Measurements from ENCODE around the gene CCDC152. TPM values are rescaled to one million over a fixed set of nuclear protein-coding genes. Genes with fewer than 3 reads are reported as not detected.

Gene CCDC152
- total RNA-seq, 1 donor from 2014 or later, result 4.9 TPM

DNA sequence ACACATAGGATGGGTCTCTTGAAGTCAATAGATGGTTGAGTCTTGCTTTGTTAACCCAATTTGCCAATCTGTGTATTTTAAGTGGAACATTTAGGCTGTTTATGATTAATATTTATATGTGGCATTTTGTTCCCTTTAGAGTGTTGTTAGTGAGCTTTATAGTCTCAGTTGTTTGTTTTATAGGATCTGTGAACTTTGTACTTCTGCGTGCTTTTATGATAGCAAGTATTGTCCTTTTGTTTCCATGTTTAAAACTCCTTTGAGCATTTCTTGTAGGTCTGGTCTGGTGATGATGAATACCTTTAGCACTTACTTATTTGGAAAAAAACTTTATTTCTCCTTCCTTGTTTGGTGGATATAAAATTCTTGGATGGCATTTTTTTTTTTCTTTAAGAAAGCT lies 31.2 kb downstream of the CCDC152 start:
- Mint-ChIP-seq H3K36me3 (ENCODE audit: low read depth) (peaks cover 5% of the 10 kb centered on the region), H3K4me3 (no peak overlapping the region), H3K9me3 (peaks cover 27% of the 10 kb centered on the region), H3K4me1 (ENCODE audit: low read depth) (no peaks in the 10 kb centered on the region), H3K27ac (no peak overlapping the region), H3K27me3 (ENCODE audit: insufficient read depth) (no peaks in the 10 kb centered on the region)
- intact Hi-C loops (cut with micrococcal nuclease), result no loop called here
- no peak for DNase-seq (ENCODE audit: low spot score)

DNA sequence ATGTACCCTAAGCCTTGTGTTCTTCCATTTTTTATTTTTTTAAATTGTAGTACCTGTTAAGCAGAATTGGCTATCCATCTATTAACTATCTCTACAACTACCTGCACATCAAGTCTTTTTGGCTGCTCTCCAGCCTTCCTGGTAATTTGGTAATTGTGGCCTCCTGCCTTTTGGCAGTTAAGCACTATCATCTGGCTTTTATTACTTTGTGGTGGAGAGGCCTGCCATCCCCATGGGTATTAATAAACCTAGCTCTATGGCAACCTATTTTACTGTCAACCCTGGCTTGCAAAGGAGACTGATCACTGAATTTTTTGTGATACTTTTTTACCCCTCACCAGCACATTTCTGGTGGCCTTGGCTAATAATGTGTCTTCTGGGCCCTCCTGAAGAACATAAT lies 34.5 kb downstream of the CCDC152 start:
- no peak overlapping the region for H3K27ac Mint-ChIP-seq
- H3K4me3 Mint-ChIP-seq, result no peak overlapping the region
- no peaks in the 10 kb centered on the region for H3K27me3 Mint-ChIP-seq (ENCODE audit: insufficient read depth)
- peaks cover 21% of the 10 kb centered on the region for H3K9me3 Mint-ChIP-seq
- DNase-seq (ENCODE audit: low spot score), result no peak
- peaks cover 5% of the 10 kb centered on the region for H3K36me3 Mint-ChIP-seq (ENCODE audit: low read depth)
- no peaks in the 10 kb centered on the region for H3K4me1 Mint-ChIP-seq (ENCODE audit: low read depth)
- intact Hi-C loops (cut with micrococcal nuclease), result no loop called here

DNA sequence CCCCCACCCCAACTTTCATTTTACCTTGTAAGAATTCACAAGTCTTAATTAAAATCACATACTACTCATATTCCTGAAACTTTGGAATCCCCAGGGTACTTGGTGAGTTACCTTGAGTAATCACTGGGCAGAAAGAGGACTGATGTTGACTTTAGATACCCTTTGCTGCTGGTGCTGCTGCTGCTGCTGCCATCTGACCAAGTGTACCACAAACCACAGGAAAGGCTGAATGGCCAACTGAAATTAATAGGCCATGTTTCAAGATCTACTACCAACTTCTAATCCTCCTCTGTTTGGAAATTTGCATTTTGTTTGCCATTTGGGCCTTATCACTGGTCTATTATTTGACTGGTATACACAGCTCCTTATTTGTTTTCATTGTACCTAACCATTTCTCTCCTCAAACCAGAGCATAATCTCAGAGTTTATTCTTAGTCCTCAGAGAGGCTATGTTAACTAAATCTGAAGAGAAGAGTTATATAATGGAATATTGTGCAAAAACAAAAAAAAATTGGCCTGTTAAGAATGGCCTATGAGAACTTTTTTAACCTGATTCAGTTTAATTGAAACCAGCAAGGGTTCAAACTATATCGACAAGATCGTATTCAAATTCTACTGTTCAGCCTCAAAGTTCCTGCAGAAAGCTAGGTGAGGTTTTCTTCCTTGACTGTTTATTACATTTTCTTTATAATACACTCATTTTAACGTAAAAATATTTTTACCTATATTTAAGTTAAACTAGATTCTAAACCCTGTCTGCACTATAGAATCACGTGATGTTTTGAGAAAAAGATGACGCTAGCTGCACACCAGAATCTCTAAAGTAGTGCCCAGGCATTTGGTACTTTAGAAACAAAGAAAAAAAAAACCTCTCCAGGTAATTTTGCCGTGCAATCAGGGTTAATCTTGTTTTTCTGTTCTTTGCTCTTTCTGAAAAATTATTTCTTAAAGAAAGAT lies 41.9 kb downstream of the CCDC152 start:
- no peaks in the 10 kb centered on the region for H3K36me3 Mint-ChIP-seq (ENCODE audit: low read depth)
- H3K4me1 Mint-ChIP-seq (ENCODE audit: low read depth), result no peaks in the 10 kb centered on the region
- no peak for DNase-seq (ENCODE audit: low spot score)
- H3K27me3 Mint-ChIP-seq (ENCODE audit: insufficient read depth), result no peaks in the 10 kb centered on the region
- H3K27ac Mint-ChIP-seq, result no peak overlapping the region
- no peak overlapping the region for H3K4me3 Mint-ChIP-seq
- no peaks in the 10 kb centered on the region for H3K9me3 Mint-ChIP-seq
- intact Hi-C loops (cut with micrococcal nuclease), result no loop called here

DNA sequence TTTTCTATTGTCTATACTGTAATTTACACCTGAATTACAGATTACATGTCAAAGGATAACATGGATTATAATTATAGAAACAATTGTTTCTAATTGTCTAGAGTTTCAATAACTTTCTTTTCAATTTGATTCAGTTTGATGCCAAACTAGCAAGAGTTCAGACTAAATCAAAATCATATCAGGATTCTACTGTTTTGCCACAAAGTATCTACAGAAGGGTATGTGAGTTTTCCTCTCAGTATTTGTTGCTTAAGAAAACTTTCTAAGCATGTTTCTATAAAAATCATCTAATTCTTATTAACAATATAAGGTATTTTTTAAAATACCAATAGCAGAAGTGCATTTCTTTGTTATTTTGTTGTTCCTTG lies 42.6 kb downstream of the CCDC152 start:
- intact Hi-C loops (cut with micrococcal nuclease), result no loop called here
- DNase-seq (ENCODE audit: low spot score), result no peak
- Mint-ChIP-seq H3K27me3 (ENCODE audit: insufficient read depth) (no peaks in the 10 kb centered on the region), H3K27ac (no peak overlapping the region), H3K4me1 (ENCODE audit: low read depth) (no peaks in the 10 kb centered on the region), H3K9me3 (no peaks in the 10 kb centered on the region), H3K36me3 (ENCODE audit: low read depth) (no peaks in the 10 kb centered on the region), H3K4me3 (no peak overlapping the region)

DNA sequence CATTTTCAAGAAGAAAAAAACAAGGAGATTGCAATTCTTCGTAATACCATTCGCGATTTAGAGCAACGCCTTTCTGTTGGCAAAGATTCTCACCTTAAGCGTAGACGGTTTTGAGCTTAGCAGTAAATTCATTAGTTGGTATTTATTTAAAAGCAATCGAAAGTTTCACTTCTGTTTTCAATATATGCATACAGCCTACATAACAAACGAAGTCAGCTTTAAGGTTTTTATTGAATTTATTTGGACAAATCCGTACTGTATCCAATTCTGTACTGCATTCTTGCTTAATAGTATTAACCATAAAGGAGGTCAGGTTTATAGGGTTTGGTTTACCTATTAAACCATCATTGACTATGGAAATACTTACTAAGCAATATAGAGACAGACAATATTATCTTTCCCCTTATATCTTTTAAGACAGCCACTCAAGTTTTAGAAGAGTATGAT lies 43.1 kb downstream of the CCDC152 start:
- no peaks in the 10 kb centered on the region for H3K36me3 Mint-ChIP-seq (ENCODE audit: low read depth)
- intact Hi-C loops (cut with micrococcal nuclease), result no loop called here
- H3K4me1 Mint-ChIP-seq (ENCODE audit: low read depth), result no peaks in the 10 kb centered on the region
- H3K4me3 Mint-ChIP-seq, result no peak overlapping the region
- no peaks in the 10 kb centered on the region for H3K9me3 Mint-ChIP-seq
- H3K27ac Mint-ChIP-seq, result no peak overlapping the region
- no peak for DNase-seq (ENCODE audit: low spot score)
- H3K27me3 Mint-ChIP-seq (ENCODE audit: insufficient read depth), result no peaks in the 10 kb centered on the region

DNA sequence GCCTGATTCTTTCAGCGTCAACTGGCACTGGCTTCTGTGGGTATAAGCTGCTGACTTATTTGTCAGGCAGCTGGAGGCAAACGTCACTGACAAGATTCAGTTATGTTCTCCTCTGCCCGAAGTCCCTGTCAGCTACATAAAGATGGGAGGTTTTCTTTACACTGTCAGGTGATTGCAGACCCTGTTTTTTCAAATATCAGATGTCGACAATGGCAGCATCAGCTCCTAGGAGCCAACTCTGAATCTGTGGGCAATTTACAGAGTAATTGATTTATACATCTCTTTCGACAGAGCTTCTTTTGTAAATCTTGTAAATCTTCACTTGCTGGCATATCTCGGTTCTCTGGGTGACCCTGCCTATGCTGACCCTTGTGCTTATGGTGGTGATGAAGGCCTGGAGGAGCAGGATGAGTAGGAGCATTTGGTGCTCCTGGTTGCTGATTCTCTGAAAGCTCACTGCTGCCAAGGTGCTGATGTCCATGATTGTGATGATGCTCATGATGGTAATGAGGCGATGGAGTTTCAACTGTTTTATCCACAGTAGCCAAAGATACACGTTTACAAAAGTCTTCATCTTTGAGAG lies 44.2 kb downstream of the CCDC152 start:
- intact Hi-C loops (cut with micrococcal nuclease), result no loop called here
- Mint-ChIP-seq H3K27me3 (ENCODE audit: insufficient read depth) (no peaks in the 10 kb centered on the region), H3K9me3 (no peaks in the 10 kb centered on the region), H3K27ac (no peak overlapping the region), H3K4me1 (ENCODE audit: low read depth) (no peaks in the 10 kb centered on the region), H3K36me3 (ENCODE audit: low read depth) (no peaks in the 10 kb centered on the region), H3K4me3 (no peak overlapping the region)
- no peak for DNase-seq (ENCODE audit: low spot score)

DNA sequence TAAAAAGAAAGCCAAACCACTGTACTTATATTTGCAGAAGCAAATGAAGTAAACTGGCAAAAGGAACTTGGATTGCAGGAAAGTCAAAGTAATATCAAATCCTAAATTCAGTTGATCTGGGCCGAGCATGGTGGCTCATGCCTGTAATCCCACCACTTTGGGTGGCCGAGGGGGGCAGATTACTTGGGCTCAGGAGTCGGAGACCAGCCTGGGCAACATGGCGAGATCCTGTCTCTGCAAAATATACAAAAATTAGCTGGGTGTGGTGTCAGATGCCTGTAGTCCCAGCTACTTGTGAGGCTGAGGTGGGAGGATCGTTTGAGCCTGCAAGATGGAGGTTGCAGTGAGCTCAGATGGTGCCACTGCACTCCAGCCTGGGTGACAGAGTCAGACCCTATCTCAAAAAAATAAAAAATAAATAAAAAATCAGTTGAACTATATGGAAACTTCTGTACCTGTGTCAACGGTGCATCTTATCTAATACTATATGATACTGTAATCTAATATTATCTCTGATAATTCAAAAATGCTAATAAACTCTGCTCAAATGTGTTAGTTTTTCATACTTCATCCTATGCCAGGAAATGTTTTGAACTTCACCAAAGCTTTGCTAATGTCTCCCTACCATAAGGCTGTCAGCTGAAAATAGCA lies 45.0 kb downstream of the CCDC152 start:
- no peak for DNase-seq (ENCODE audit: low spot score)
- no peaks in the 10 kb centered on the region for H3K9me3 Mint-ChIP-seq
- H3K4me1 Mint-ChIP-seq (ENCODE audit: low read depth), result no peaks in the 10 kb centered on the region
- intact Hi-C loops (cut with micrococcal nuclease), result no loop called here
- no peak overlapping the region for H3K27ac Mint-ChIP-seq
- H3K36me3 Mint-ChIP-seq (ENCODE audit: low read depth), result no peaks in the 10 kb centered on the region
- H3K27me3 Mint-ChIP-seq (ENCODE audit: insufficient read depth), result no peaks in the 10 kb centered on the region
- H3K4me3 Mint-ChIP-seq, result no peak overlapping the region

DNA sequence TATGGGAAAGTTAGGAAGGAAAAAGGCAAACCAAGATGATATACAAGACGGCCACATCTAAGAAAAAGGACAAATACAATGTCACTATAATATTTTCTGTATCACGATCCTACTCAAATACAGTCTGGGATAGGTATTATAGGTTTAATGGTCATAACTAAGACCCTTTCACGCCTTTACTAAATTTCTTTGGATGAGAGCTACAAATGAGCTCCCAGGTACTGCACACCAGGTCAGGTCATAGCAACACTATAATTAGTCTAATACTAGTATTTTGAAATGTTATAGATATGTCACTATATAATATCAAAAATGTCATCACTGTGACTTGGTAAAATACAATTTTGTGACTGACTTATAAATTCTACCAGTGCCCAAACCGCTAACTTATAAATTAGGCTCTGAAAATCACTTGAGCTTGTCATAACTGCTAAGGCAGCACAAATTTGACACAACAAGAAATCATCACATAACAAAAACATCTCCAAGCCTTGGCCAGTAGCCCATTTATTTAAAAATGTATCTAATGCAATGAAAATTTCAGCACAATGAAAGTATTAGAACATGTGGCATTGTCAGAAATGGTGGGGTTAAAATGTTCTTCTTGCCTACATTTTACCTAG lies 48.2 kb downstream of the CCDC152 start:
- no peak overlapping the region for H3K27ac Mint-ChIP-seq
- no peak for DNase-seq (ENCODE audit: low spot score)

DNA sequence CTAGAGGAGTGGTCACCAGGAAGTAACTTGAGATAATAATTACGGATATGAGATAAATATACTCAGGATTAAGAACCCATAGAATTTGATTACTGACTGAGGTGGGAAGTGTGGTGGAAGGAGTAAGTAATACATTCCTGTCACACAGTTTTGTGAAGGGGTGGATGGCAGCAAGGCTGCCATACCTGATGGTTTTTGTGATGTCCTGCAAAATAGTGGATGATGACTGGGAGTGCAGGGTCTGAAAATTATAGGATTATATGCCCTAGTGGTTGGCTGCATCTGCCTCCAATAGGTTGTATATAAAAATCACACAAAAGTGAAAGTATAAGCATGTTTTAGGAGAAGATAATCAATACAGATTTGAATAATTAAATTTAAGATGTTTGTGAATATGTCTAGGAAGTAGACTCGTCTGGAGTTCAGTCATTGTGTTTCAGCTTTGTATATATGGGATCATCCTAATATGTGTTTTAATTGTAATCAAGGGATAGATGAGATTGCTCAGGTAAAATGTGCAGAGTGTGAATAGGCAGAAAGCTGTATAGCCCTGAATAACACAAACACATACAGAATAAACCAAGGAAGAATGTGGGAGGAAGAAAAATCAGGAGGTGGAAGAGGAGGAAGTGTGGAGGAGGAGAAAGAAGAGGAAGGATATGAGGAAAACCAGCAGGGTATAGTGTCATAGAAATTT lies 49.5 kb downstream of the CCDC152 start:
- Mint-ChIP-seq H3K36me3 (ENCODE audit: low read depth) (no peaks in the 10 kb centered on the region), H3K27me3 (ENCODE audit: insufficient read depth) (no peaks in the 10 kb centered on the region), H3K27ac (no peak overlapping the region), H3K9me3 (no peaks in the 10 kb centered on the region), H3K4me1 (ENCODE audit: low read depth) (no peaks in the 10 kb centered on the region), H3K4me3 (no peak overlapping the region)
- no peak for DNase-seq (ENCODE audit: low spot score)
- intact Hi-C loops (cut with micrococcal nuclease), result no loop called here

More for the DNA sequence above, 48.2 kb downstream of the CCDC152 start:
- Mint-ChIP-seq H3K4me1 (ENCODE audit: low read depth) (no peaks in the 10 kb centered on the region), H3K27me3 (ENCODE audit: insufficient read depth) (no peaks in the 10 kb centered on the region), H3K4me3 (no peak overlapping the region), H3K36me3 (ENCODE audit: low read depth) (no peaks in the 10 kb centered on the region), H3K9me3 (no peaks in the 10 kb centered on the region)
- intact Hi-C loops (cut with micrococcal nuclease), result no loop called here

DNA sequence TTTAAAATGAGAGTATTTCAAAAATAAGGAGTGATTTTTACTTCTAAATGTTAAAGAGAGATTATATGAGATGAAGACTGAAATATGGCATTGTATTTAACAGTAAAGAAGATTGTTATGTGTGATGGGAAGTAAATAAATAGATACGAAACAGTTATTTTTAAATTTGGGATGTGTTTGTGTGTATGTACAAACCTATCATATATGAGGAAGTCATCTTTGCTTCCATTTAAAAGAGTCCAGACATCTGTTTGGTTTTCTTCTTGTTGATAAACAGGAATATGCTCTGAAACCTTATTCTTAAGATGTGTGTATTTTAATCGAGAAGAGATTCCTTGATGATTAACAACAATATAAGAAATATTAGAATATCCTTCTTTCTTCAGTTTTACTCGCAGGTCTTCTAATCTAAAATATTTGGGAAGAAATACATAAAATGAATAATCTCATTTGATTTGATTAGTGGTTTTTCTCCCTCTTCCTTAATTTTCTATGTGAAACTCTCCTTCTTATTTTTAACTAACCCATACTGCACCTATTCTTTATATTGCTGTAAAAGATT lies 50.2 kb downstream of the CCDC152 start:
- Mint-ChIP-seq H3K27ac (no peak overlapping the region), H3K27me3 (ENCODE audit: insufficient read depth) (no peaks in the 10 kb centered on the region), H3K9me3 (no peaks in the 10 kb centered on the region), H3K4me3 (no peak overlapping the region), H3K36me3 (ENCODE audit: low read depth) (no peaks in the 10 kb centered on the region), H3K4me1 (ENCODE audit: low read depth) (no peaks in the 10 kb centered on the region)
- no peak for DNase-seq (ENCODE audit: low spot score)
- intact Hi-C loops (cut with micrococcal nuclease), result no loop called here

DNA sequence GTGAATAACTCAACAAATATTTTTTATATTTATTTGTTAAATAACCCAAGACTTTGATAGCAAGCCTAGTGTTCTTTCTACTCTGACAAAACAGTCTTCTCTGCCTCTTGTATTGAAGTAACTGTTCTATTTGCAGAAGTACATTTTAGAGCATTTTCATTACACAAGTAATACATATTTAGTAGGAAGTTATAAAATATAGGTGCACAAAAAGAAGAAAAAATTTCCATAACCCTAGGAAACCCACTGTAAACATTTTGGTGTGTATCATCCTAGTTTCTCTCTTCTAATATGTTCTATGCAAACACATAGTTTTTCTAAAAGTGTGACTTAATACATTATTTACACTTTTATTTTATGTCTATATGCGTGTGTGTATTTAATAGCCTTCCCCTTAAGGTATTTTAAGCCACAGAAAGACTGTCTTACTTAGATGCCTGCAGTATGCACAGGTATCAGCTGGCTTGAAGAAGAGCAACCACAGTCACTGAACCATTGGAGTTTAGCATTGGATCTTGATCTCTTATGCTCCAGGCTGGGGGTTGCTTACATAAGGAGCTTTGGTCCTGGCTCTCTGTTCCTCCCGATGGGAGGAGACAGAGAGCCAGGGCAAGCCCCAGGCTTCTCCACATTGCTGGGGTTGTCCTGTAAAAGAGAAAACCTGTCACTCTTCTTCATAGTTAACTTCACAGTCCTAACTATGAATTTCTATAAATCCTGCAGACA lies 51.3 kb downstream of the CCDC152 start:
- Mint-ChIP-seq H3K9me3 (no peaks in the 10 kb centered on the region), H3K27ac (no peak overlapping the region), H3K4me1 (ENCODE audit: low read depth) (no peaks in the 10 kb centered on the region), H3K27me3 (ENCODE audit: insufficient read depth) (no peaks in the 10 kb centered on the region), H3K36me3 (ENCODE audit: low read depth) (no peaks in the 10 kb centered on the region), H3K4me3 (no peak overlapping the region)
- intact Hi-C loops (cut with micrococcal nuclease), result no loop called here
- DNase-seq (ENCODE audit: low spot score), result no peak
